Adrenal gland (tissue), 12 donors: Measurements from ENCODE around the gene GPR179. TPM values are rescaled to one million over a fixed set of nuclear protein-coding genes. Genes with fewer than 3 reads are reported as not detected.
A peak's percentile ranks its signal among the peaks of the same experiment; 100 is the strongest.

Experiments
- DNase-seq, 7 donors: peaks; one replicate each; pipeline ENCODE4 v3.0.0-alpha.2; 2019 to 2020
- H3K27ac ChIP-seq, 5 donors: fragments of 200-600 bp; sonication (generic) in 4 of 5; 1 replicate in 3 of 5; 2 replicates in 2 of 5; pipeline versions ENCODE4 v1.5.1 to v1.8.0; 2016 to 2020; ENCODE audit warnings: mild to moderate bottlenecking in 1 of 5
- H3K27me3 ChIP-seq: fragments of 200-600 bp; 2 replicates; pipeline ENCODE4 v1.8.0; 2021
- H3K36me3 ChIP-seq, 2 donors: fragments of 200-600 bp; replicated peaks in 1 of 2; 1 replicate in 1 of 2; 2 replicates in 1 of 2; pipeline versions ENCODE4 v1.5.1 to v1.8.0; 2018 to 2022
- H3K4me1 ChIP-seq, 2 donors: fragments of 200-600 bp; replicated peaks in 1 of 2; 1 replicate in 1 of 2; 2 replicates in 1 of 2; pipeline versions ENCODE4 v1.5.1 to v1.8.0; 2018 to 2021
- H3K4me3 ChIP-seq, 4 donors: fragments of 200-600 bp; sonication (generic) in 3 of 4; one replicate each; pipeline ENCODE4 v1.5.1; 2016 to 2018
- H3K9me3 ChIP-seq, 3 donors: fragments of 200-600 bp; sonication (generic) in 1 of 3; replicated peaks in 1 of 3; 1 replicate in 2 of 3; 2 replicates in 1 of 3; pipeline versions ENCODE4 v1.5.1 to v1.8.0; 2016 to 2021
- POLR2A ChIP-seq, 2 donors: fragments of 450-650 bp; IDR thresholded peaks; one replicate each; pipeline ENCODE4 v1.6.1; 2017; ENCODE audit warnings: antibody characterized with exemption in 2 of 2, mild to moderate bottlenecking in 2 of 2, moderate library complexity in 1 of 2
- WGBS, 4 donors: extraction: QIAGEN DNeasy Blood & Tissue Kit in 2 of 4; methylation state at CpG; one replicate each; pipeline versions ENCODE4 v1.1.5 to v1.1.7; 2013 to 2017; 5-methylcytosine and 5-hydroxymethylcytosine counted together
- intact Hi-C, 2 donors: fragments of 100-400 bp; cut with DNase I; formaldehyde crosslinking; loops; one replicate each; pipeline versions ENCODE4 v1.14.1 to v1.15.0; 2022 to 2023
- polyA plus RNA-seq, 3 donors: library from polyadenylated mRNA; stranded (reverse); fragments of 200-250 nt in 2 of 3; fragments of 350-450 nt in 1 of 3; fragmentation: Illumina TruSeq in 1 of 3; extraction: RNeasy Lipid Tissue Mini Kit (QIAGEN cat#74804) in 1 of 3; gene quantifications; one replicate each; pipeline ENCODE4 v1.2.3, GENCODE V29; 2013 to 2014
- total RNA-seq, 9 donors: library from RNA; depleted of rRNA in 4 of 9; stranded (reverse); fragments of >200 nt in 4 of 9; fragments of 120-200 nt in 1 of 9; fragmentation: NEBNext Ultra II Directional in 1 of 9; extraction: Animal tissue kit (Norgen Biotek cat#: 25700) in 1 of 9; gene quantifications; one replicate each; pipeline versions ENCODE4 v1.1.0 to v1.2.4, GENCODE V29; 2013 to 2023
- TF ChIP-seq, protein P1 (sequence below), 6 experiments: fragments of 450-650 bp in 4 of 6; fragments of 200-600 bp in 2 of 6; sonication (generic) in 1 of 6; IDR thresholded peaks; 1 replicate in 5 of 6; 2 replicates in 1 of 6; pipeline versions ENCODE4 v1.5.1 to v1.8.0; 2016 to 2021; ENCODE audit warnings: antibody characterized with exemption in 6 of 6, mild to moderate bottlenecking in 2 of 6, moderate library complexity in 1 of 6
- donor health status: healthy with polysubstance abuse.
- donor health status: Bipolar disorder and iron deficiency.
- donor health status: DM: yes; HTN: yes; CAD: no.
- donor health status: DM: no; HTN: no; CAD: no.
- donor health status: DM: no; HTN: no; CAD: no.
- donor health status: DM: yes; HTN: yes; CAD: no.

GPR179 gene
- total and polyA plus RNA-seq, 12 donors: under 0.01 to 0.32 (median 0.09) TPM; not detected in 4

DNA sequence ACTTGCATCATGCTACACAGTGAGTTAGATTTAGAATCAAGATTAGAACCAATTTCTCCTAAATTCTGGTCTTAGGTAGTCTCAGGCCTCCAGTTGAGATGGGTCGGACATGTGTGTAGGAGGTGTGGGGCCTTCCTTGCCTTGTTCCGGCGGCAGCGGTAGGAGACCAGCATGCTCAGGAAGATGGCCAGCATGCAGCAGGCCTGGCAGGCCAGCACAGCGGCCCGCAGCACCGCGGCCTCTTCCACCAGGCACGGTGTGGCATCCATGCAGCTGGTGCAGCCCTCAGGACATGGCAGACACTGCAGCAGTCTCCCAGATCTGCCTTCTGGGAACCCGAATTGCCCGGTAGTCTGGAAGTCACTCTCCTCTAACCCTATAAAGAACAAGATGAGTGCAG, 6.9 kb downstream of the GPR179 start:
- intact Hi-C loops: loop anchor here in 1 of 2 donors (10.0 kb wide), 1 partner anchor 328 kb away; no protein-coding TSS in a partner anchor
- no peaks in the 10 kb centered on the region for H3K36me3 ChIP-seq
- no peak overlapping the region for H3K27ac ChIP-seq
- peaks cover 8% of the 10 kb centered on the region for H3K27me3 ChIP-seq
- no peaks in the 10 kb centered on the region for H3K9me3 ChIP-seq
- 92 to 98% (median 95%) methylated on average over 4 to 11 of the region's 11 CpGs for WGBS, 4 donors
- no peak for DNase-seq
- TF ChIP-seq POLR2A (IDR thresholded peaks at IDR 0.05): no peak
- TF ChIP-seq, protein P1, sequence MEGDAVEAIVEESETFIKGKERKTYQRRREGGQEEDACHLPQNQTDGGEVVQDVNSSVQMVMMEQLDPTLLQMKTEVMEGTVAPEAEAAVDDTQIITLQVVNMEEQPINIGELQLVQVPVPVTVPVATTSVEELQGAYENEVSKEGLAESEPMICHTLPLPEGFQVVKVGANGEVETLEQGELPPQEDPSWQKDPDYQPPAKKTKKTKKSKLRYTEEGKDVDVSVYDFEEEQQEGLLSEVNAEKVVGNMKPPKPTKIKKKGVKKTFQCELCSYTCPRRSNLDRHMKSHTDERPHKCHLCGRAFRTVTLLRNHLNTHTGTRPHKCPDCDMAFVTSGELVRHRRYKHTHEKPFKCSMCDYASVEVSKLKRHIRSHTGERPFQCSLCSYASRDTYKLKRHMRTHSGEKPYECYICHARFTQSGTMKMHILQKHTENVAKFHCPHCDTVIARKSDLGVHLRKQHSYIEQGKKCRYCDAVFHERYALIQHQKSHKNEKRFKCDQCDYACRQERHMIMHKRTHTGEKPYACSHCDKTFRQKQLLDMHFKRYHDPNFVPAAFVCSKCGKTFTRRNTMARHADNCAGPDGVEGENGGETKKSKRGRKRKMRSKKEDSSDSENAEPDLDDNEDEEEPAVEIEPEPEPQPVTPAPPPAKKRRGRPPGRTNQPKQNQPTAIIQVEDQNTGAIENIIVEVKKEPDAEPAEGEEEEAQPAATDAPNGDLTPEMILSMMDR (IDR thresholded peaks at IDR 0.05): no peak
- no peaks in the 10 kb centered on the region for H3K4me1 ChIP-seq
- no peak overlapping the region for H3K4me3 ChIP-seq

DNA sequence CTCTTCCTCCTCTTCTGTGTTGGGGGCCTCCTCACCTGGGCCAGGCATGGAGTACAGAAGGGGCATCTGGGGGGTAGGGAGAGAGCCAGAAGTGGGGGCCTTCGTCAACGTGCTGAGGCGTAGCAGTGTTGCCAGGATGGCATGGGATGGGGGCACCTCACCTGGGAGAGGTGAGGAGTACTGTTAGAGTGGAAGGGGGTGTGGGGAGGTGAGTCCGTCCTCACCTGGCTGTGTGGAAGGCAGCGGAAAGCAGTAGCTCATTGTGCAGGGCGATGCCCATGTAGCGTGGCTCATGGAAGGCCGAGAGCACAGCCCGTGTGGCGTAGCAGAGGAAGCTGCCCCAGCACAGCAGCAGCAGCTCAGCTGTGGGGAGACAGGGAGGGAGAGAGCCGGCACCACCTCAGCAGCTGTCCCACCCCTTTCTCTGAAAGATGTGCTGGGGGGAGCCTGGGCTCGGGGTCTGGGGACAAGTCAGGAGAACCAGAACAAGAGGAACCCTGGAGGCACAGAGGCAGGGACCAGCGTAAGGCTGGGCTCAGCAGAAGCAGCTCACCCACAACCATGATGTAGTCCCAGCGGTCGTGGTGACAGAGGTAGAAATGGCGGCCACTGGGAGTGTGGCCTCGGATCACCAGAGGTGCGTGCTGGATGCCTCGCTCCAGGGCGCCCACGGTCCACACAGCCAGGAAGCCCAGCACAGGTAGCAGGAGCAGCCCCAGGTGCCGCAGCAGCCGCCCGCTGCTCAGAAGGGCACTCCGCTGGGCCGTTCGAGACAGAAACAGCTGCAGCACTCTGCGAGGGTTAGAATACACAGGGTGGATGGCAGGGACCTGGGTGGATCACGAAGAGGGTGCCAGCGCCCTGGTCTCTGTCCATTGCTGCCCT, 9.0 kb downstream of the GPR179 start:
- Histone ChIP-seq H3K36me3 (no peaks in the 10 kb centered on the region), H3K4me1 (no peaks in the 10 kb centered on the region), H3K27ac (no peak overlapping the region), H3K27me3 (peaks cover 8% of the 10 kb centered on the region), H3K4me3 (no peak overlapping the region), H3K9me3 (no peaks in the 10 kb centered on the region)
- no peak for DNase-seq
- WGBS, 4 donors: 79 to 87% (median 86%) methylated on average over 17 to 30 of the region's 30 CpGs
- intact Hi-C loops: loop anchor here in 1 of 2 donors (10.0 kb wide), 1 partner anchor 330 kb away; no protein-coding TSS in a partner anchor
- TF ChIP-seq POLR2A (IDR thresholded peaks at IDR 0.05): no peak
- TF ChIP-seq, protein P1 (IDR thresholded peaks at IDR 0.05): no peak

DNA sequence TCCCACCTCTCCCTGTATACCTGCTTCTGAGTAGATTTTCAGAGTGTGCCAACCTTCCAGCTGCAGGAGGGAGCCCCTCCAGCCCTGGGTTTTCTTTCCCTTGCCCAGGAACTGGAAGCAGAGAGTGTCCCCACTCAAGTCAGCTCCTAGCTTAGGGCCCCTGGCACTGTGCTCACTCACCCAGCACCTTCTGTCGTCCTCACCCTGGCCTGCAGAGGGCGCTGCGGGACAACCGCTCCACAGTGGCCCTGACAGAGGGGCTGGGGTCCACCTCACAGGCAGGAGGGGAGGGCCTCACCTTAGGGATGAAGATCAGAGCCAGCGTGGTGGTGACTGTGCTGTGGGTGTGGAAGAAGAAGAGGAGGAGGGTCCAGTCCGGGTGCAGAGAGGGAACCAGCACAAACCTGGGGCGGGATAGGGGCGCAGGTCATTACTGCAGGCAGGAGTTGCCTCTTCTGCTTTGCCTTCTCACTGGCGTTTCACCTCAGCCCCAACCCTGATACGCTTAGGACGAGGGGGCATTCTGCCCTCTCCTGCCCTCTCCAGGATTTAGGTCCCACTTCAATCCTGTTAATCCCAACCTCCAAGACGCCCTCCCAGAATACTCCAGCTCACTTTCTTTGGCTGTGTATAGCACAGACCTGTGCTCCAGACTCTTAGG, 10.0 kb downstream of the GPR179 start:
- TF ChIP-seq POLR2A (IDR thresholded peaks at IDR 0.05): no peak
- TF ChIP-seq, protein P1 (IDR thresholded peaks at IDR 0.05): peak in 5 of 6 experiments; percentile 15 to 39 (median 35)
- Histone ChIP-seq H3K9me3 (no peaks in the 10 kb centered on the region), H3K4me1 (no peaks in the 10 kb centered on the region), H3K27me3 (peaks cover 8% of the 10 kb centered on the region), H3K4me3 (no peak overlapping the region), H3K36me3 (no peaks in the 10 kb centered on the region), H3K27ac (no peak overlapping the region)
- DNase-seq: peak in 3 of 7 donors; percentile 31 to 43 (median 43)
- WGBS, 4 donors: 42 to 65% (median 57%) methylated on average over 8 to 12 of the region's 12 CpGs
- intact Hi-C loops: loop anchor here in 1 of 2 donors (10.0 kb wide), 1 partner anchor 331 kb away; no protein-coding TSS in a partner anchor

DNA sequence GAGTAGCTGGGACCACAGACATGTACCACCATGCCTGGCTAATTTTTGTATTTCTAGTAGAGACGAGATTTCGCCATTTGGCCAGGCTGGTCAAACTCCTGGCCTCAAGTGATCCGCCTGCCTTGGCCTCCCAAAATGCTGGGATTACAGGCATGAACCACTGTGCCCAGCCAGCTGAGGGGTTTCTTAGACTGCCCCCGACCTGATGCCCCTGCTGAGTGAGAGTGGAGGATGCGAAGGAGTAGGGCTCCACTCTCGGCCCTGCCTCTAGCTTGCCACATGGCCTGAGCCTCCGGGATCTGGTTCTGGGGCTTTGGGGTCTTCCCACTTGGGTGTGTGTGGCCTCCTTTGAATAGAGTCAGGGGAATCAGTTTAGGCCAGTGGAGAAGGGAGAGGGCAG, 11.0 kb downstream of the GPR179 start:
- intact Hi-C loops: loop anchor here in 1 of 2 donors (10.0 kb wide), 1 partner anchor 332 kb away; no protein-coding TSS in a partner anchor
- H3K9me3 ChIP-seq: no peaks in the 10 kb centered on the region
- H3K36me3 ChIP-seq: no peaks in the 10 kb centered on the region
- no peak overlapping the region for H3K27ac ChIP-seq
- H3K4me3 ChIP-seq: no peak overlapping the region
- no peak for TF ChIP-seq POLR2A (IDR thresholded peaks at IDR 0.05)
- TF ChIP-seq, protein P1 (IDR thresholded peaks at IDR 0.05): no peak
- WGBS, 4 donors: 72 to 84% (median 78%) methylated on average over 7 of the region's 7 CpGs
- no peaks in the 10 kb centered on the region for H3K4me1 ChIP-seq
- no peak for DNase-seq
- peaks cover 8% of the 10 kb centered on the region for H3K27me3 ChIP-seq
